Uterus (tissue), 2 donors: ENCODE results near the gene BCL7C.
A peak's percentile ranks its signal among the peaks of the same experiment; 100 is the strongest.

Experiments
- CTCF ChIP-seq, 4 experiments: fragments of 200-600 bp in 2 of 4; fragments of 450-650 bp in 2 of 4; sonication (generic) in 2 of 4; IDR thresholded peaks; one replicate each; pipeline ENCODE4 v1.5.1; 2016 to 2019; ENCODE audit warnings: antibody characterized with exemption in 4 of 4, mild to moderate bottlenecking in 2 of 4, moderate library complexity in 1 of 4
- POLR2A ChIP-seq, 2 donors: fragments of 450-650 bp; IDR thresholded peaks; one replicate each; pipeline ENCODE4 v1.6.1; 2016; ENCODE audit warnings: antibody characterized with exemption in 2 of 2, mild to moderate bottlenecking in 1 of 2, moderate library complexity in 1 of 2

- peak in 1 of 2 donors; percentile 18 for TF ChIP-seq POLR2A (IDR thresholded peaks at IDR 0.05)
- peak; percentile 82 to 95 (median 92) for TF ChIP-seq CTCF (IDR thresholded peaks at IDR 0.05)
Observed at GRCh38 chr16:30921748-30922419, 28.0 kb upstream of the BCL7C start.
